K562 (cell line): Measurements from ENCODE around the gene LMBR1. TPM values are rescaled to one million over a fixed set of nuclear protein-coding genes. Genes with fewer than 3 reads are reported as not detected.
A peak's percentile ranks its signal among the peaks of the same experiment; 100 is the strongest.

Experiments
- ARID3B ChIP-seq: fragments of 250-450 bp; sonication (Bioruptor Pico); IDR thresholded peaks from 2 replicates; pipeline ENCODE4 v1.4.0; 2020; ENCODE audit warnings: borderline replicate concordance
- CTBP1 ChIP-seq: fragments of 450-650 bp; IDR thresholded peaks from 2 replicates; pipeline ENCODE4 v1.6.1; 2016; ENCODE audit warnings: borderline replicate concordance
- IFI16 ChIP-seq: fragments of 250-450 bp; sonication (Bioruptor Pico); IDR thresholded peaks from 2 replicates; pipeline ENCODE4 v2.1.2; 2022; ENCODE audit warnings: mild to moderate bottlenecking, inconsistent platforms
- RB1 ChIP-seq: fragments of 450-650 bp; IDR thresholded peaks from 2 replicates; pipeline ENCODE4 v1.6.1; 2017; ENCODE audit warnings: low read depth, mild to moderate bottlenecking
- RCOR1 ChIP-seq, 2 experiments: IDR thresholded peaks; 2 replicates each; pipeline ENCODE4 v1.6.1; 2012; ENCODE audit warnings: low read depth in 2 of 2, low read length in 2 of 2, borderline replicate concordance in 1 of 2, improper control_type of control experiment in 1 of 2
- RFX1 ChIP-seq: fragments of 450-650 bp; IDR thresholded peaks from 2 replicates; pipeline ENCODE4 v1.6.1; 2016; ENCODE audit warnings: mild to moderate bottlenecking, moderate library complexity
- TCF7 ChIP-seq: sonication (generic); IDR thresholded peaks from 2 replicates; pipeline ENCODE4 v1.6.1; 2016; ENCODE audit warnings: antibody characterized with exemption, borderline replicate concordance
- TEAD4 ChIP-seq, 2 experiments: sonication (generic) in 1 of 2; formaldehyde crosslinking in 1 of 2; IDR thresholded peaks; 2 replicates each; pipeline versions ENCODE4 v1.6.1 to v1.8.0; 2012 to 2022; ENCODE audit warnings: borderline replicate concordance in 1 of 2, inconsistent platforms in 1 of 2, low read length in 1 of 2, mild to moderate bottlenecking in 1 of 2, missing genetic modification reagents in 1 of 2
- USF1 ChIP-seq: sonication (generic); formaldehyde crosslinking; IDR thresholded peaks from 2 replicates; pipeline ENCODE4 v1.9.0; 2022; ENCODE audit warnings: mild to moderate bottlenecking, missing genetic modification reagents
- XRCC5 ChIP-seq: fragments of 200-400 bp; formaldehyde crosslinking; IDR thresholded peaks from 2 replicates; pipeline ENCODE4 v1.6.1; 2017; ENCODE audit warnings: low read depth, mild to moderate bottlenecking, low read length
- ZBTB7A ChIP-seq: IDR thresholded peaks from 2 replicates; pipeline ENCODE4 v1.6.1; 2011; ENCODE audit warnings: low read depth, mild to moderate bottlenecking, low read length, moderate library complexity, borderline replicate concordance; ENCODE audit not compliant: control insufficient read depth
- ZNF77 ChIP-seq: fragments of 250-450 bp; sonication (Bioruptor Pico); IDR thresholded peaks from 2 replicates; pipeline ENCODE4 v1.5.0; 2020
- polyA plus RNA-seq, 8 experiments: library from polyadenylated mRNA; depleted of rRNA in 4 of 8; stranded (reverse) in 5 of 8; unstranded in 3 of 8; fragments of >200 nt; fragmentation: Nextera tagmentation in 2 of 8; fragmentation: Illumina TruSeq in 1 of 8; extraction: Ambion mirVana in 2 of 8; extraction: Trizol in 1 of 8; gene quantifications; 2 replicates each; pipeline versions ENCODE4 v1.2.1 to v1.2.3, GENCODE V29; 2011 to 2014; ENCODE audit warnings: inconsistent platforms in 1 of 8, missing spikeins in 1 of 8
- total RNA-seq, 7 experiments: library from RNA; depleted of rRNA in 6 of 7; stranded (reverse); fragments of >200 nt in 6 of 7; fragmentation: Illumina TruSeq in 2 of 7; extraction: Trizol in 2 of 7; gene quantifications; 2 replicates each; pipeline versions ENCODE4 v1.2.1 to v1.2.3, GENCODE V29; 2011 to 2021; ENCODE audit warnings: low replicate concordance in 1 of 7
- TF ChIP-seq, protein P1 (sequence below): sonication (generic); formaldehyde crosslinking; IDR thresholded peaks from 2 replicates; pipeline ENCODE4 v1.8.0; 2023; ENCODE audit warnings: missing genetic modification reagents, mild to moderate bottlenecking, borderline replicate concordance
- TF ChIP-seq, protein P2 (sequence below): sonication (generic); IDR thresholded peaks from 2 replicates; pipeline ENCODE4 v1.6.1; 2016
- TF ChIP-seq, protein P3 (sequence below): sonication (generic); formaldehyde crosslinking; IDR thresholded peaks from 2 replicates; pipeline ENCODE4 v1.8.0; 2022; ENCODE audit warnings: mild to moderate bottlenecking, missing genetic modification reagents, borderline replicate concordance

Gene LMBR1
- total and polyA plus RNA-seq, 9 of the 15 experiments (the other 6 are each of a cell fraction or from before 2014, with no cell fraction given), result 7.7 to 90.0 (median 59.9) TPM

DNA sequence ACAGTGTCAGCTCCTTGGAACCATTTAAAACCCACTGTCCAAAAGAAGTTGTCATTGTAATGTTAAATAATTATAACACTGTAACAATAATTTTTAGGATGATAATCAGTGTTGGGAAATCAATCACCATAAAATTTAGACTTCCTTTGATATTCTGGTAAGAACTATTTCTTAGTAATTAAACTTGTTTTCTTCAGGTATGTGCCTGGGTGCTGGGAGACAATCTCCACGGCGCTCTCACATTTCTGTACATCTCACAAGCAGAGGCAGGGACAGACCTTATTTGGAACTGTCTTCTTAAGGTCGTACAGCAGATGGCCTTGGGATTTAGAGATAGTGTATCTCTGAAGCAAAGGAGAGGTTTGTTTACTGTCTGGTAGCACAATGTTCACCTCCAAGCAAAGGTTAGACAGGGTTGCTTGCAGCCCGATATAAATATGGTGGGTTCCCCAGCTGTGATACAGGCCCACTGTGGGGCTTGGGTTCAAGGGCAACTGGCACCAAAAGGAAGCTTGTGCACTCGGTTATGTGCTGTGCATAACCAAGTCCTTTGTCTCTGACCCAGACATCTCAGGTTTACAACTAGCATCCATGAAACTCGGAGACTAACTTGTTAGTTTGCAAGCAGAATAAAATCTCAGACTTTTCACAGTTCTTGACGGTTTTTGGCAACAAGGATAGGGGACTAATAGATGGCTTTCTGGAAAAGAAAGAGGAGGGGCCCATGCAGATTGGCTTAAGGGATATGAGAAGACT, 126.9 kb downstream of the LMBR1 start (continued):
- TF ChIP-seq, protein P1, sequence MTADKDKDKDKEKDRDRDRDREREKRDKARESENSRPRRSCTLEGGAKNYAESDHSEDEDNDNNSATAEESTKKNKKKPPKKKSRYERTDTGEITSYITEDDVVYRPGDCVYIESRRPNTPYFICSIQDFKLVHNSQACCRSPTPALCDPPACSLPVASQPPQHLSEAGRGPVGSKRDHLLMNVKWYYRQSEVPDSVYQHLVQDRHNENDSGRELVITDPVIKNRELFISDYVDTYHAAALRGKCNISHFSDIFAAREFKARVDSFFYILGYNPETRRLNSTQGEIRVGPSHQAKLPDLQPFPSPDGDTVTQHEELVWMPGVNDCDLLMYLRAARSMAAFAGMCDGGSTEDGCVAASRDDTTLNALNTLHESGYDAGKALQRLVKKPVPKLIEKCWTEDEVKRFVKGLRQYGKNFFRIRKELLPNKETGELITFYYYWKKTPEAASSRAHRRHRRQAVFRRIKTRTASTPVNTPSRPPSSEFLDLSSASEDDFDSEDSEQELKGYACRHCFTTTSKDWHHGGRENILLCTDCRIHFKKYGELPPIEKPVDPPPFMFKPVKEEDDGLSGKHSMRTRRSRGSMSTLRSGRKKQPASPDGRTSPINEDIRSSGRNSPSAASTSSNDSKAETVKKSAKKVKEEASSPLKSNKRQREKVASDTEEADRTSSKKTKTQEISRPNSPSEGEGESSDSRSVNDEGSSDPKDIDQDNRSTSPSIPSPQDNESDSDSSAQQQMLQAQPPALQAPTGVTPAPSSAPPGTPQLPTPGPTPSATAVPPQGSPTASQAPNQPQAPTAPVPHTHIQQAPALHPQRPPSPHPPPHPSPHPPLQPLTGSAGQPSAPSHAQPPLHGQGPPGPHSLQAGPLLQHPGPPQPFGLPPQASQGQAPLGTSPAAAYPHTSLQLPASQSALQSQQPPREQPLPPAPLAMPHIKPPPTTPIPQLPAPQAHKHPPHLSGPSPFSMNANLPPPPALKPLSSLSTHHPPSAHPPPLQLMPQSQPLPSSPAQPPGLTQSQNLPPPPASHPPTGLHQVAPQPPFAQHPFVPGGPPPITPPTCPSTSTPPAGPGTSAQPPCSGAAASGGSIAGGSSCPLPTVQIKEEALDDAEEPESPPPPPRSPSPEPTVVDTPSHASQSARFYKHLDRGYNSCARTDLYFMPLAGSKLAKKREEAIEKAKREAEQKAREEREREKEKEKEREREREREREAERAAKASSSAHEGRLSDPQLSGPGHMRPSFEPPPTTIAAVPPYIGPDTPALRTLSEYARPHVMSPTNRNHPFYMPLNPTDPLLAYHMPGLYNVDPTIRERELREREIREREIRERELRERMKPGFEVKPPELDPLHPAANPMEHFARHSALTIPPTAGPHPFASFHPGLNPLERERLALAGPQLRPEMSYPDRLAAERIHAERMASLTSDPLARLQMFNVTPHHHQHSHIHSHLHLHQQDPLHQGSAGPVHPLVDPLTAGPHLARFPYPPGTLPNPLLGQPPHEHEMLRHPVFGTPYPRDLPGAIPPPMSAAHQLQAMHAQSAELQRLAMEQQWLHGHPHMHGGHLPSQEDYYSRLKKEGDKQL (CRISPR knock-in tag), result no peak
- TF ChIP-seq USF1 (CRISPR knock-in tag), result no peak
- TF ChIP-seq TCF7, result no peak
- no peak for TF ChIP-seq ZBTB7A
- peak; percentile 47 for TF ChIP-seq RFX1
- no peak for TF ChIP-seq XRCC5
- no peak for TF ChIP-seq IFI16
- TF ChIP-seq TEAD4 (IDR thresholded peaks at IDR 0.05; ENCODE audit: low read length), result peak; percentile 66
- no peak for TF ChIP-seq TEAD4 (CRISPR knock-in tag; IDR thresholded peaks at IDR 0.05; ENCODE audit: borderline replicate concordance)
- TF ChIP-seq CTBP1, result peak; percentile 47; the same call in 1 of the 2 replicates
- TF ChIP-seq, protein P2, sequence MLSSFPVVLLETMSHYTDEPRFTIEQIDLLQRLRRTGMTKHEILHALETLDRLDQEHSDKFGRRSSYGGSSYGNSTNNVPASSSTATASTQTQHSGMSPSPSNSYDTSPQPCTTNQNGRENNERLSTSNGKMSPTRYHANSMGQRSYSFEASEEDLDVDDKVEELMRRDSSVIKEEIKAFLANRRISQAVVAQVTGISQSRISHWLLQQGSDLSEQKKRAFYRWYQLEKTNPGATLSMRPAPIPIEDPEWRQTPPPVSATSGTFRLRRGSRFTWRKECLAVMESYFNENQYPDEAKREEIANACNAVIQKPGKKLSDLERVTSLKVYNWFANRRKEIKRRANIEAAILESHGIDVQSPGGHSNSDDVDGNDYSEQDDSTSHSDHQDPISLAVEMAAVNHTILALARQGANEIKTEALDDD, result peak; percentile 53; the same call in 1 of the 2 replicates
- no peak for TF ChIP-seq RB1
- TF ChIP-seq RCOR1 (IDR thresholded peaks at IDR 0.05; ENCODE audit: borderline replicate concordance in 1 of 2, low read depth in 2 of 2, low read length in 2 of 2), result 0 out of 4 replicates have a peak, but pooled peaks of 1 of the 2 experiments have one; percentile 35
- TF ChIP-seq ZNF77, result no peak
- TF ChIP-seq ARID3B (CRISPR knock-in tag), result no peak
- TF ChIP-seq, protein P3, sequence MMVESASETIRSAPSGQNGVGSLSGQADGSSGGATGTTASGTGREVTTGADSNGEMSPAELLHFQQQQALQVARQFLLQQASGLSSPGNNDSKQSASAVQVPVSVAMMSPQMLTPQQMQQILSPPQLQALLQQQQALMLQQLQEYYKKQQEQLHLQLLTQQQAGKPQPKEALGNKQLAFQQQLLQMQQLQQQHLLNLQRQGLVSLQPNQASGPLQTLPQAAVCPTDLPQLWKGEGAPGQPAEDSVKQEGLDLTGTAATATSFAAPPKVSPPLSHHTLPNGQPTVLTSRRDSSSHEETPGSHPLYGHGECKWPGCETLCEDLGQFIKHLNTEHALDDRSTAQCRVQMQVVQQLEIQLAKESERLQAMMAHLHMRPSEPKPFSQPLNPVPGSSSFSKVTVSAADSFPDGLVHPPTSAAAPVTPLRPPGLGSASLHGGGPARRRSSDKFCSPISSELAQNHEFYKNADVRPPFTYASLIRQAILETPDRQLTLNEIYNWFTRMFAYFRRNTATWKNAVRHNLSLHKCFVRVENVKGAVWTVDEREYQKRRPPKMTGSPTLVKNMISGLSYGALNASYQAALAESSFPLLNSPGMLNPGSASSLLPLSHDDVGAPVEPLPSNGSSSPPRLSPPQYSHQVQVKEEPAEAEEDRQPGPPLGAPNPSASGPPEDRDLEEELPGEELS, result no peak
